Mucosa of descending colon (tissue), 3 donors: ENCODE results near the gene KLHL40. TPM values are rescaled to one million over a fixed set of nuclear protein-coding genes. Genes with fewer than 3 reads are reported as not detected.
A peak's percentile ranks its signal among the peaks of the same experiment; 100 is the strongest.

Source experiments
- ATAC-seq: fragments of 200-7000 bp; cut with Tn5 transposase; one replicate; pipeline ENCODE4 v1.9.1; 2020; ENCODE audit warnings: mild to moderate bottlenecking, moderate library complexity
- DNase-seq, 3 donors: peaks; one replicate each; pipeline ENCODE4 v3.0.0-alpha.2; 2020
- H3K36me3 ChIP-seq: fragments of 200-600 bp; one replicate; pipeline ENCODE4 v1.8.0; 2021; ENCODE audit warnings: low read depth, mild to moderate bottlenecking
- H3K4me1 ChIP-seq: fragments of 200-600 bp; one replicate; pipeline ENCODE4 v1.8.0; 2021; ENCODE audit warnings: low read depth, mild to moderate bottlenecking
- H3K4me3 ChIP-seq: fragments of 200-600 bp; one replicate; pipeline ENCODE4 v1.8.0; 2021; ENCODE audit warnings: mild to moderate bottlenecking
- H3K9me3 ChIP-seq: fragments of 200-600 bp; one replicate; pipeline ENCODE4 v1.8.0; 2021; ENCODE audit warnings: mild to moderate bottlenecking
- CTCF ChIP-seq: fragments of 200-600 bp; IDR thresholded peaks from one replicate; pipeline ENCODE4 v1.8.0; 2022; ENCODE audit warnings: antibody characterized with exemption, mild to moderate bottlenecking
- intact Hi-C, 2 donors: fragments of 100-400 bp; cut with DNase I in 1 of 2; cut with micrococcal nuclease in 1 of 2; formaldehyde crosslinking; loops; one replicate each; pipeline versions ENCODE4 v1.11.0 to v1.11.1; 2022; cut with DNase I, micrococcal nuclease
- total RNA-seq, 3 donors: library from RNA; stranded (reverse); fragmentation: NEBNext Ultra II Directional in 2 of 3; extraction: Animal tissue kit (Norgen Biotek cat#: 25700) in 2 of 3; gene quantifications; one replicate each; pipeline versions ENCODE4 v1.2.1 to v1.2.4, GENCODE V29; 2021 to 2023
- donor health status: DM: no; HTN: no; CAD: no; lungs with moderate emphysema.
- donor health status: DM: no; HTN: no; CAD: no.
- donor health status: DM: no; HTN: yes; CAD: no.

The KLHL40 gene
- total RNA-seq, 3 donors from 2014 or later, result not detected

DNA sequence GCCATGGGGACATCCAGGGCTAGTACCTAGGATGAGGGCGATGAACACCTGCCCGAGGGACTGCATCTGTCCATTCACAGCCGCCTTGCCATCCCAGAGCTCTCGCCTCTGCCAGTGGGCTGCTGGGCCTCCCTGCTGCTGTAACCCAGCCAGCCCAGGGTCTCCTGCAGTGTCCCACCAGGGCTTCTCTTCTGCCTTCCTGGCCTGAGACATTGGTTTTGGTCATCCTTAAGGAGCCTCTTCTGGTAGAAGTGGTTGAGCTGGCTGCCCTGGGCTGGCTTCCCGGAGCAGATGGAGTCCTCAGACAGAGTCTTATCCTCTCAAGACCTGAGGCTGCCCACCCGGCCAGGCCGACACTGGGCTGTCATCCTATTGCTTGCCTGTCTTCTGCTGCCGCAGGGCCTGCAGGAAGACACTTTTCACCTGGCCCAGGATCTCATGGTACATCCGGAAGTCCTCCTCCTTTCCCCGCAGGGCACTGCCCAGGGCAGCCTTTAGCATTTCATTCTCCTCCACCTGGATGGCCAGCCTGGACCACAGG, 23.3 kb downstream of the KLHL40 start:
- intact Hi-C loops, result no loop called here
- Histone ChIP-seq H3K9me3 (no peaks in the 10 kb centered on the region), H3K4me1 (no peaks in the 10 kb centered on the region), H3K4me3 (no peak overlapping the region), H3K36me3 (no peaks in the 10 kb centered on the region)
- DNase-seq (no peak), ATAC-seq (no peak)
- no peak for TF ChIP-seq CTCF

GRCh38 chr3:42709621-42710020, 24.3 kb downstream of the KLHL40 start:
- Histone ChIP-seq H3K4me1 (no peaks in the 10 kb centered on the region), H3K9me3 (no peaks in the 10 kb centered on the region), H3K36me3 (no peaks in the 10 kb centered on the region), H3K4me3 (no peak overlapping the region)
- no peak for TF ChIP-seq CTCF
- DNase-seq, result peak in 1 of 3 donors; percentile 6
- no peak for ATAC-seq
- intact Hi-C loops, result no loop called here

GRCh38 chr3:42710323-42711021, 25.1 kb downstream of the KLHL40 start:
- Histone ChIP-seq H3K4me1 (no peaks in the 10 kb centered on the region), H3K9me3 (no peaks in the 10 kb centered on the region), H3K4me3 (no peak overlapping the region), H3K36me3 (no peaks in the 10 kb centered on the region)
- no peak for TF ChIP-seq CTCF
- DNase-seq, result no peak
- intact Hi-C loops, result no loop called here
- no peak for ATAC-seq

DNA sequence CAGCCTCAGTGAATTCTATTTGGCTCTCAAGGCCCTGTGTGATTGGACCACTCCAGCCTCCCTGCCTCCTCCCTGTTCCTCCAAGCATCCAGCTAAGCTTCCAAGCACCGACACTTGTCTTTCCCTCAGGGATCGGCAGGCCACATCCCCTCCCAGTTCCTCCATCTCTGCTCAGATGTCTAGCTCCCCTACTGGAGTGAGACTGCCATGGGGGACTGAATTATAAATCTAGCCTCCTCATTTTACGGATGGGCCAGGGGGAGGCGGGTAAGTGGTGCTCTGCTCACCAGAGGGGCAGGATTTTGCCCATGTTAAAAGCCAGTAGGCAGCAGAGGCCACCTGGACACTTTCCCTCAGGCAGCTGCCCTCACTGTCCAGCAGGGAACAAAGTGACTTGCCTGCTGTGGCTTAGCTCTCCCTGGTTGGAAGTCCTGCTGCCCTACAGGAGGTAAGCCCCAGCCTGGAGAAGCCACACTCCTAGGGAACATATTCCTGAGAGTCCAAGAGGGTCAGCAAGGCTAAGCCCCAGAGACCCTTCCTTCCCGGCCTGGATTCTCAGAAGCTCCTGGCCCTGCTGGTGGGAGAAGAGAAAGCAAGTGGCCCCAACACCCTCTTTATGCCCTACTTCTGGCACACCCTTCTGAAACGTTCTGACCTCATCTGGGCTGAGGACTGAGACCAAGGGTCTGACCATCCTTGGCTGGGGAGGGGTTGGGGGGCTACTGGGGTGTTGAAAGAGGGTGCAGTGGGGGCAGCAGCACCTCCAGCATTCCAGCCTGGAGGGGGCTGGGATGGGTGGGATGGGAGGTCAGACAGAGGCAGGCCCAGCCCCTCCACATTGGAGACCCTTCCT, 26.4 kb downstream of the KLHL40 start:
- no peaks in the 10 kb centered on the region for H3K9me3 ChIP-seq
- H3K4me3 ChIP-seq, result no peak overlapping the region
- H3K36me3 ChIP-seq, result no peaks in the 10 kb centered on the region
- no peaks in the 10 kb centered on the region for H3K4me1 ChIP-seq
- ATAC-seq (no peak), DNase-seq (peak in 1 of 3 donors; percentile 7)
- no peak for TF ChIP-seq CTCF
- intact Hi-C loops, result no loop called here

GRCh38 chr3:42712344-42712648, 27.0 kb downstream of the KLHL40 start:
- no peak for DNase-seq
- no peak for TF ChIP-seq CTCF
- intact Hi-C loops, result no loop called here

More at GRCh38 chr3:42712344-42712648, 27.0 kb downstream of the KLHL40 start:
- Histone ChIP-seq H3K4me1 (no peaks in the 10 kb centered on the region), H3K4me3 (no peak overlapping the region), H3K36me3 (no peaks in the 10 kb centered on the region), H3K9me3 (no peaks in the 10 kb centered on the region)
- ATAC-seq, result no peak
